ENCODE results near the gene RIPOR3.

GRCh38 chr20:50594231-50594590 lies 97.1 kb downstream of the RIPOR3 start:
- no peak for TF ChIP-seq POLR2A (IDR thresholded peaks at IDR 0.05)
- no peak for TF ChIP-seq CTCF (IDR thresholded peaks at IDR 0.05)
